Mesendoderm (in vitro differentiated cells): ENCODE data around the gene FBXO9.

Experiments used
- DNase-seq: peaks from one replicate; pipeline ENCODE4 v3.0.0; 2013
- H2AK5ac ChIP-seq: 2 replicates; pipeline ENCODE4 v1.6.1; 2013; ENCODE audit warnings: low read length, inconsistent platforms
- H2BK120ac ChIP-seq: 2 replicates; pipeline ENCODE4 v1.6.1; 2013; ENCODE audit warnings: low read depth, mild to moderate bottlenecking, low read length, moderate library complexity, mixed read lengths
- H2BK15ac ChIP-seq: replicated peaks from 2 replicates; pipeline ENCODE4 v1.6.1; 2013; ENCODE audit warnings: low read depth, mild to moderate bottlenecking, moderate library complexity
- H2BK5ac ChIP-seq: 2 replicates; pipeline ENCODE4 v1.6.1; 2013; ENCODE audit warnings: low read length, inconsistent platforms
- H3K18ac ChIP-seq: 2 replicates; pipeline ENCODE4 v1.6.1; 2013; ENCODE audit warnings: mild to moderate bottlenecking, low read length, mixed read lengths
- H3K23ac ChIP-seq: one replicate; pipeline ENCODE4 v1.6.1; 2013; ENCODE audit warnings: low read length
- H3K27ac ChIP-seq: 2 replicates; pipeline ENCODE4 v1.5.1; 2013; ENCODE audit warnings: low read depth, mild to moderate bottlenecking, inconsistent platforms, low read length, moderate library complexity
- H3K27me3 ChIP-seq: 2 replicates; pipeline ENCODE4 v1.6.1; 2013; ENCODE audit warnings: low read length, control low read depth, mild to moderate bottlenecking, inconsistent platforms; ENCODE audit not compliant: insufficient read depth, poor library complexity
- H3K36me3 ChIP-seq: 2 replicates; pipeline ENCODE4 v1.6.1; 2013; ENCODE audit warnings: low read length, inconsistent platforms; ENCODE audit not compliant: control insufficient read depth, insufficient read depth
- H3K4ac ChIP-seq: one replicate; pipeline ENCODE4 v1.6.1; 2013; ENCODE audit warnings: low read depth, mild to moderate bottlenecking, low read length, moderate library complexity
- H3K4me1 ChIP-seq: 2 replicates; pipeline ENCODE4 v1.6.1; 2013; ENCODE audit warnings: low read depth, low read length, inconsistent platforms; ENCODE audit not compliant: control insufficient read depth
- H3K4me2 ChIP-seq: 2 replicates; pipeline ENCODE4 v1.6.1; 2013; ENCODE audit warnings: low read length
- H3K4me3 ChIP-seq: 2 replicates; pipeline ENCODE4 v1.5.1; 2013; ENCODE audit warnings: mild to moderate bottlenecking, low read length
- H3K56ac ChIP-seq: one replicate; pipeline ENCODE4 v1.6.1; 2013; ENCODE audit warnings: low read length
- H3K79me1 ChIP-seq: 2 replicates; pipeline ENCODE4 v1.6.1; 2013; ENCODE audit warnings: low read length, inconsistent platforms
- H3K79me2 ChIP-seq: 2 replicates; pipeline ENCODE4 v1.6.1; 2013; ENCODE audit warnings: mild to moderate bottlenecking, low read length; ENCODE audit not compliant: control insufficient read depth, insufficient read depth
- H3K9ac ChIP-seq: 2 replicates; pipeline ENCODE4 v1.6.1; 2013; ENCODE audit warnings: low read length, inconsistent platforms
- H4K5ac ChIP-seq: one replicate; pipeline ENCODE4 v1.6.1; 2013; ENCODE audit warnings: low read length
- H4K8ac ChIP-seq: one replicate; pipeline ENCODE4 v1.6.1; 2013; ENCODE audit warnings: low read depth, mild to moderate bottlenecking, control low read depth, low read length, moderate library complexity
- WGBS: extraction: QIAGEN DNeasy Blood & Tissue Kit; methylation state at CpG from one replicate; pipeline ENCODE4 v1.1.7; 2013; ENCODE audit warnings: low lambda C conversion rate, missing lambda C conversion rate; ENCODE audit not compliant: insufficient coverage; ENCODE audit errors: extremely low coverage; 5-methylcytosine and 5-hydroxymethylcytosine counted together

Gene FBXO9

DNA sequence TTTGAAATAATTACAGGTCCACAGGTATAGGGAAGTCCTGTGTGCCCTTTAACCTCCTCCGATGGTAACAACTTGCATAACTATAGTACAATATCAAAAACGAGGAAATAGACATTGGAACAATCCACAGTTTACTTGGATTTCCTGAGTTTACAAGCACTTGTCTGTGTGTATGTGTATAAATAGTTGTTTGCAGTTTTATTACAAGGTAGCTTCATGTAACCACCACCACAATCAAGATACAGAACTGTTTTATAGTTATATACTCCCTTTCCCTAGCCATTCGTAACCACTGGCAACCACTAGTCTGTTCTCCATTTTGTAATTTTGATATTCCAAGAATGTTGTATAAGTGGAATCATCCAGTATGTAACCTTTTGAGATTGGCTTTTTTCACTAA lies 9.1 kb downstream of the FBXO9 start:
- Histone ChIP-seq H3K4ac (no peak overlapping the region), H4K5ac (no peak overlapping the region), H4K8ac (no peak overlapping the region), H2AK5ac (no peak overlapping the region), H3K23ac (no peak overlapping the region), H3K79me2 (no peaks in the 10 kb centered on the region), H2BK15ac (no peak overlapping the region), H3K4me1 (no peaks in the 10 kb centered on the region), H2BK120ac (no peak overlapping the region), H3K4me2 (no peak overlapping the region), H2BK5ac (no peak overlapping the region), H3K9ac (no peak overlapping the region), H3K27ac (no peak overlapping the region), H3K79me1 (no peaks in the 10 kb centered on the region), H3K4me3 (no peak overlapping the region), H3K27me3 (no peaks in the 10 kb centered on the region), H3K18ac (no peak overlapping the region), H3K36me3 (peaks cover 3% of the 10 kb centered on the region), H3K56ac (no peak overlapping the region)
- DNase-seq, result no peak
- no CpG with 5 or more reads among the region's 3 CpGs for WGBS

GRCh38 chr6:53080813-53081212 lies 15.6 kb downstream of the FBXO9 start:
- H3K4me2 ChIP-seq, result no peak overlapping the region
- DNase-seq, result no peak
- H4K8ac ChIP-seq, result no peak overlapping the region
- peaks cover 3% of the 10 kb centered on the region for H3K36me3 ChIP-seq
- H3K56ac ChIP-seq, result no peak overlapping the region
- H3K79me1 ChIP-seq, result no peaks in the 10 kb centered on the region
- no peak overlapping the region for H3K9ac ChIP-seq
- no CpG with 5 or more reads among the region's 1 CpG for WGBS
- no peak overlapping the region for H4K5ac ChIP-seq
- H3K18ac ChIP-seq, result no peak overlapping the region
- H3K27ac ChIP-seq, result no peak overlapping the region
- no peak overlapping the region for H2BK5ac ChIP-seq
- no peak overlapping the region for H3K23ac ChIP-seq
- H3K79me2 ChIP-seq, result no peaks in the 10 kb centered on the region
- no peak overlapping the region for H3K4me3 ChIP-seq
- H2AK5ac ChIP-seq, result no peak overlapping the region
- H2BK120ac ChIP-seq, result no peak overlapping the region
- no peak overlapping the region for H3K4ac ChIP-seq
- no peaks in the 10 kb centered on the region for H3K27me3 ChIP-seq
- H2BK15ac ChIP-seq, result no peak overlapping the region
- H3K4me1 ChIP-seq, result no peaks in the 10 kb centered on the region

DNA sequence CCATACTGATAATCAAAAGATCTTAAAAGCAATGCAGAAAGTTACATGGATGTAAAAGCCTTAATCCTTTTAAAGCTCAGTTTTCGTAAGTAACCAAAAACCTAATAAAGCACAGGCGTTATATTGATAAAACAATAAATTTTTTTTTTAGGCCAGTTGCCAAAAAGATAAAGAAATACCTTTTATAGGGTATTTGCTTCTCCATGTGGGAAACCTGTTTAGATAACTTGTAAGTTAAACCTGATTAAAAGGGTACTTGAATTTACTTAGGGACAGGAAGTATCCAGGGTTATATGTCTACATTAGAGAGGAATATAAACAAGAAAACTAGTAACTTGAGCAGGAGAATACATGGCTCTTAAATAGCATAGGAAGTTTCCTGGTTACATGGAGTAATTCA lies 21.1 kb downstream of the FBXO9 start:
- H3K18ac ChIP-seq, result no peak overlapping the region
- no peak overlapping the region for H3K23ac ChIP-seq
- no peak overlapping the region for H3K27ac ChIP-seq
- H4K5ac ChIP-seq, result no peak overlapping the region
- no peak overlapping the region for H3K56ac ChIP-seq
- no peaks in the 10 kb centered on the region for H3K79me1 ChIP-seq
- no peaks in the 10 kb centered on the region for H3K4me1 ChIP-seq
- no peak overlapping the region for H3K4me3 ChIP-seq
- H2BK5ac ChIP-seq, result no peak overlapping the region
- no peak overlapping the region for H2AK5ac ChIP-seq
- no peaks in the 10 kb centered on the region for H3K27me3 ChIP-seq
- H3K4ac ChIP-seq, result no peak overlapping the region
- H2BK120ac ChIP-seq, result no peak overlapping the region
- no CpG with 5 or more reads among the region's 2 CpGs for WGBS
- H3K79me2 ChIP-seq, result no peaks in the 10 kb centered on the region
- no peak overlapping the region for H3K4me2 ChIP-seq
- H3K9ac ChIP-seq, result no peak overlapping the region
- H2BK15ac ChIP-seq, result no peak overlapping the region
- peaks cover 4% of the 10 kb centered on the region for H3K36me3 ChIP-seq
- no peak overlapping the region for H4K8ac ChIP-seq
- DNase-seq, result no peak

DNA sequence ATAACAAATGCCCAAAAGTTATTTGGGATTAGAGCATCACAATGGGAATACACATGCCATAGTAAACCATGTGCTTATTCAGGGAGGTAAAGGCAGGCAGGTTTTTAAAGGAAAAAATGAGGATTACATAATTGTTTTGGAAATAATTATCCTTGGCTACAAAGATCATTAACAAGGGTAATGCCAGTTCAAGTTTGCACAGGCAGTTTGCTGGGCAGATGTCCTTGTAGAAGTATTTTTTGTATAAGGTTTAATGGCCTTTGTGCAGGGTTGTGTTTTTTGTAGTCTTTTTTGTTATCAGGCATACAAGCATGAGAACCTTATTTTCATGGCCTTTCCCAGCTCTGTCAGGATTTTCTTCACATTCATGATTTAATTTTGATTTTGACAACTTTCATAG lies 24.7 kb downstream of the FBXO9 start:
- H3K4me1 ChIP-seq, result no peaks in the 10 kb centered on the region
- H3K4me3 ChIP-seq, result no peak overlapping the region
- H3K4ac ChIP-seq, result no peak overlapping the region
- no peak overlapping the region for H4K5ac ChIP-seq
- H2AK5ac ChIP-seq, result no peak overlapping the region
- H3K9ac ChIP-seq, result no peak overlapping the region
- no peak overlapping the region for H3K4me2 ChIP-seq
- no peaks in the 10 kb centered on the region for H3K79me1 ChIP-seq
- no peak overlapping the region for H3K23ac ChIP-seq
- DNase-seq, result no peak
- no peak overlapping the region for H2BK120ac ChIP-seq
- no peak overlapping the region for H3K27ac ChIP-seq
- peaks cover 4% of the 10 kb centered on the region for H3K36me3 ChIP-seq
- H3K27me3 ChIP-seq, result no peaks in the 10 kb centered on the region
- no peaks in the 10 kb centered on the region for H3K79me2 ChIP-seq
- H2BK15ac ChIP-seq, result no peak overlapping the region
- no peak overlapping the region for H4K8ac ChIP-seq
- no peak overlapping the region for H3K18ac ChIP-seq
- H2BK5ac ChIP-seq, result no peak overlapping the region
- no peak overlapping the region for H3K56ac ChIP-seq

DNA sequence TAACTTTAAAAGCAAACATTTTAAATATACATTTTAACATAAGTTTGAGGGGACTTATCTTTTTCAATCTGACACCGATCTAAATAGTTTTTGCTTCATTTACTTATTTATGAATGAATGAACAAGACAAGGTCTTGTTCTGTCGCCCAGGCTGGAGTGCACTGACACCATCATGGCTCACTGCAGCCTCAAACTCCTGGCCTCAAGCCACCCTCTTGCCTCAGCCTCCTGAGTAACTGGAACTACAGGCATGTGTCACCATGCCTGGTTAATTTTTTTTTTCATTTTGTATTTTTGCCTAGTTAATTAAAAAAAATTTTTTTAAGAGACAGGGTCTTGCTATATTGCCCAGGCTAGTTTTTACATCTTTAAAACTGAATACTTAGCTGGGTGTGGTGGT lies 25.4 kb downstream of the FBXO9 start:
- Histone ChIP-seq H3K4ac (no peak overlapping the region), H3K23ac (no peak overlapping the region), H3K27me3 (no peaks in the 10 kb centered on the region), H2AK5ac (no peak overlapping the region), H3K9ac (no peak overlapping the region), H3K4me1 (no peaks in the 10 kb centered on the region), H4K8ac (no peak overlapping the region), H4K5ac (no peak overlapping the region), H2BK120ac (no peak overlapping the region), H2BK15ac (no peak overlapping the region), H3K79me1 (no peaks in the 10 kb centered on the region), H3K18ac (no peak overlapping the region), H2BK5ac (no peak overlapping the region), H3K4me3 (no peak overlapping the region), H3K79me2 (no peaks in the 10 kb centered on the region), H3K4me2 (no peak overlapping the region), H3K56ac (no peak overlapping the region), H3K36me3 (peaks cover 4% of the 10 kb centered on the region), H3K27ac (no peak overlapping the region)
- no peak for DNase-seq
- WGBS, result no CpG with 5 or more reads among the region's 2 CpGs

DNA sequence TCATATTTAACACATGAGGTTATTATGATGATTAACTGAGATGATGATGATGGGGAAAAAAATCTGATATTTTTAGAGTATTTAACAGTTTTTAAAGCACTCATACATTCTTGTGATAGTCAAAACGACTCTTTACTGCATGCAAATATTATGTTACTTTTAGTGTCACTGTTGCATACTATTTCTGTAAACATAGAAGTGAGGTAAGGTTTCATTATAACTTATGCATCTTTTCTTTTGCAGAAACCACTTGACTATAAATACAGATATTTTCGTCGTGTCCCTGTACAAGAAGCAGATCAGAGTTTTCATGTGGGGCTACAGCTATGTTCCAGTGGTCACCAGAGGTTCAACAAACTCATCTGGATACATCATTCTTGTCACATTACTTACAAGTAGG lies 30.1 kb downstream of the FBXO9 start:
- H3K79me1 ChIP-seq, result no peaks in the 10 kb centered on the region
- H3K36me3 ChIP-seq, result peaks cover 8% of the 10 kb centered on the region
- no peak overlapping the region for H3K23ac ChIP-seq
- no peak overlapping the region for H3K9ac ChIP-seq
- no peaks in the 10 kb centered on the region for H3K4me1 ChIP-seq
- no peak overlapping the region for H3K4ac ChIP-seq
- H3K27ac ChIP-seq, result no peak overlapping the region
- no peak overlapping the region for H2BK5ac ChIP-seq
- DNase-seq, result no peak
- no peak overlapping the region for H4K8ac ChIP-seq
- H4K5ac ChIP-seq, result no peak overlapping the region
- H3K18ac ChIP-seq, result no peak overlapping the region
- no peak overlapping the region for H2BK15ac ChIP-seq
- H2AK5ac ChIP-seq, result no peak overlapping the region
- no peaks in the 10 kb centered on the region for H3K27me3 ChIP-seq
- no peak overlapping the region for H2BK120ac ChIP-seq
- WGBS, result no CpG with 5 or more reads among the region's 3 CpGs
- no peaks in the 10 kb centered on the region for H3K79me2 ChIP-seq
- no peak overlapping the region for H3K4me2 ChIP-seq
- H3K56ac ChIP-seq, result no peak overlapping the region
- no peak overlapping the region for H3K4me3 ChIP-seq
